Fibroblast of pulmonary artery (primary cell): ENCODE results near the gene ZBTB7B.
A peak's percentile ranks its signal among the peaks of the same experiment; 100 is the strongest.

Source experiments
- DNase-seq: peaks from one replicate; pipeline ENCODE4 v3.0.0-alpha.2; 2010; ENCODE audit warnings: low read depth
- H3K4me3 ChIP-seq: replicated peaks from 2 replicates; pipeline ENCODE4 v1.5.1; 2011; ENCODE audit warnings: low read depth, mild to moderate bottlenecking, control low read depth, low read length, moderate library complexity
- CTCF ChIP-seq: IDR thresholded peaks from 2 replicates; pipeline ENCODE4 v1.5.1; 2011; ENCODE audit warnings: mild to moderate bottlenecking, control low read depth, low read length, inconsistent platforms; ENCODE audit errors: missing control alignments

Gene ZBTB7B

GRCh38 chr1:154996966-154997701 lies 5.5 kb upstream of the ZBTB7B start:
- no peak for TF ChIP-seq CTCF
- no peak overlapping the region for H3K4me3 ChIP-seq
- no peak for DNase-seq

- no peak for TF ChIP-seq CTCF
- no peak for DNase-seq
- H3K4me3 ChIP-seq, result no peak overlapping the region
Observed at GRCh38 chr1:154998201-154998780, 4.3 kb upstream of the ZBTB7B start.

GRCh38 chr1:154998818-154999570 lies 3.6 kb upstream of the ZBTB7B start:
- peak; percentile 99 for TF ChIP-seq CTCF
- peak overlapping the region; percentile 23 for H3K4me3 ChIP-seq
- peak; percentile 80 for DNase-seq

- no peak for TF ChIP-seq CTCF
- no peak for DNase-seq
- peak overlapping the region; percentile 90 for H3K4me3 ChIP-seq
Observed at GRCh38 chr1:154999571-155000410, 2.8 kb upstream of the ZBTB7B start.

GRCh38 chr1:155000411-155000725 lies 2.2 kb upstream of the ZBTB7B start:
- no peak for DNase-seq
- no peak for TF ChIP-seq CTCF
- H3K4me3 ChIP-seq, result peak overlapping the region; percentile 90

GRCh38 chr1:155000726-155001424 lies 1.7 kb upstream of the ZBTB7B start:
- DNase-seq, result peak; percentile 83
- TF ChIP-seq CTCF, result no peak
- H3K4me3 ChIP-seq, result peak overlapping the region; percentile 90
